ENCODE results near the gene TRIM51.
"Not testable (repeated sequence)": the region's sequence is repeated elsewhere in the genome, so short reads cannot be mapped to it uniquely, and the experiment has no call there.

Gene TRIM51

DNA sequence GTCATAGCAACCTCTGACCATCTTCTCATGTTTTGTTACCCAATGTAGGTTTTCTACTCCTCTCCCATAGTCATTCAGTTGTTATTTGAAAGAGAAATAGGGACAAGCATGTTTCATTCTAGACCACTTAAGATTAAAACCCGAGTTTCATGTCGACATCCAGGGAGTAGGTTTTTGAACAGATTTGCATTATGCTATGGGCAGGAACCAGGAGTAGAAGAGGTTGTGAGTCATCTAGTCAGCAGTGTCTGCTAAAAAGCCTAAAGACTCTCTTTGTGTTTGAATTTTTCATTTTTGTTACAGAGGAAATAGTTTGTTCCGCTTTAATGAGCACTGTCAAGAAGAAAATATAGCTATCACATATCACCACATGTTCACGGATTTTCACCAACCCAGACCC is 1.9 kb downstream of the TRIM51 start:
- not testable (repeated sequence) for H3K27me3 ChIP-seq; H3K36me3 ChIP-seq; H3K4me3 ChIP-seq (ENCODE audit: low read depth in 1 of 2, low read length in 1 of 2); H3K4me1 ChIP-seq (ENCODE audit: control insufficient read depth in 1 of 2, insufficient read depth in 1 of 2, low read depth in 1 of 2, low read length in 1 of 2); H3K9me3 ChIP-seq; H3K27ac ChIP-seq

DNA sequence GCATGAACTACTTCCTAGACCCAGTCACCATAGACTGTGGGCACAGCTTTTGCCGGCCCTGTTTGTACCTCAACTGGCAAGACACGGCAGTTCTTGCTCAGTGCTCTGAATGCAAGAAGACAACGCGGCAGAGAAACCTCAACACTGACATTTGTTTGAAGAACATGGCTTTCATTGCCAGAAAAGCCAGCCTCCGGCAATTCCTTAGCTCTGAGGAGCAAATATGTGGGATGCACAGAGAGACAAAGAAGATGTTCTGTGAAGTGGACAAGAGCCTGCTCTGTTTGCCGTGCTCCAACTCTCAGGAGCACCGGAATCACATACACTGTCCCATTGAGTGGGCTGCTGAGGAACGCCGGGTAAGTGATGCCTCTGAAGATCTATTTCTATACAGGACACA is 2.4 kb downstream of the TRIM51 start:
- H3K4me1 ChIP-seq (ENCODE audit: control insufficient read depth in 1 of 2, insufficient read depth in 1 of 2, low read depth in 1 of 2, low read length in 1 of 2); H3K9me3 ChIP-seq: not testable (repeated sequence)

DNA sequence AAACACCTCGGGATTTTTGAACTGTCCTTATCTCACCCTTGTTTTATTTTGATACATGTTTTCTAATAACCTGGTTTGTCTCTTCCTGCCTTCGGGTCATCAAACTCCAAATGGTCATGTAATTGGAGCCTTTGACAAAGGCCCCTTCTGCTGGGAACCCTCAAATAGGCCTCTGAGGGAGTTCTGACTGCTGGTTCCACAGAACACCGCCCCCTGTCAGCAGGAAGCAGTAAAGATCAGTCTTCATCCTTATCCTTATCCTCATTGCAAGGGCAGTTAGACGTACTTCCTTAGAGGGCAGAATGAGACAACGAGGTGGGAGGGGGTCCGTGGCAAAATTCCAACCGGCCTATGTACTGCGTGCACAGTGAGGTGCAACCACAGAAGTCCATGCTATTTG is 12.1 kb downstream of the TRIM51 start:
- Histone ChIP-seq H3K9me3 (no peaks in the 10 kb centered on the region), H3K4me1 (ENCODE audit: control insufficient read depth in 1 of 2, insufficient read depth in 1 of 2, low read depth in 1 of 2, low read length in 1 of 2) (no peaks in the 10 kb centered on the region), H3K36me3 (no peaks in the 10 kb centered on the region), H3K4me3 (ENCODE audit: low read depth in 1 of 2, low read length in 1 of 2) (no peak overlapping the region), H3K27me3 (no peaks in the 10 kb centered on the region), H3K27ac (no peak overlapping the region)
- TF ChIP-seq, protein P1, sequence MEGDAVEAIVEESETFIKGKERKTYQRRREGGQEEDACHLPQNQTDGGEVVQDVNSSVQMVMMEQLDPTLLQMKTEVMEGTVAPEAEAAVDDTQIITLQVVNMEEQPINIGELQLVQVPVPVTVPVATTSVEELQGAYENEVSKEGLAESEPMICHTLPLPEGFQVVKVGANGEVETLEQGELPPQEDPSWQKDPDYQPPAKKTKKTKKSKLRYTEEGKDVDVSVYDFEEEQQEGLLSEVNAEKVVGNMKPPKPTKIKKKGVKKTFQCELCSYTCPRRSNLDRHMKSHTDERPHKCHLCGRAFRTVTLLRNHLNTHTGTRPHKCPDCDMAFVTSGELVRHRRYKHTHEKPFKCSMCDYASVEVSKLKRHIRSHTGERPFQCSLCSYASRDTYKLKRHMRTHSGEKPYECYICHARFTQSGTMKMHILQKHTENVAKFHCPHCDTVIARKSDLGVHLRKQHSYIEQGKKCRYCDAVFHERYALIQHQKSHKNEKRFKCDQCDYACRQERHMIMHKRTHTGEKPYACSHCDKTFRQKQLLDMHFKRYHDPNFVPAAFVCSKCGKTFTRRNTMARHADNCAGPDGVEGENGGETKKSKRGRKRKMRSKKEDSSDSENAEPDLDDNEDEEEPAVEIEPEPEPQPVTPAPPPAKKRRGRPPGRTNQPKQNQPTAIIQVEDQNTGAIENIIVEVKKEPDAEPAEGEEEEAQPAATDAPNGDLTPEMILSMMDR (IDR thresholded peaks at IDR 0.05): no peak

More for the DNA sequence above, 2.4 kb downstream of the TRIM51 start:
- not testable (repeated sequence) for H3K36me3 ChIP-seq; H3K27ac ChIP-seq; H3K27me3 ChIP-seq; H3K4me3 ChIP-seq (ENCODE audit: low read depth in 1 of 2, low read length in 1 of 2)

DNA sequence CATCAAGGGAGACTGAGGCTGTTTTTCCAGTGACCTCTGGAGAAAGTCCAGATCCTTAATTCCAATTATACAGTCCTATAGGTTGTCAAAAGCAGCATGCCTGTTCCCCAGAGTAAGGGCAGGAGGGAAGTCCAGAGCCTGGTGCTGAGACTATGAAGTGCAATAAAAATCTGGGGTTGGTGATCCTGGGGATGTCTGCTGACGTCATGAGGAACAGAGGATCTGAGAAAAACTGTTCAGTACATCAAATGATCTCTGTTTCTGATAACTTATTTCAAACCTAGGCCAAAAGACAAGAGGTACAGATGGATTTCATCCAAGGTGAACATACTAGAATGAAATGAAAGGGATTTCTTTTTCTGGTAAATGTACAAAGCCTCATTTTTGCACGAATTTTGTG is 19.2 kb downstream of the TRIM51 start:
- Histone ChIP-seq H3K9me3 (no peaks in the 10 kb centered on the region), H3K36me3 (no peaks in the 10 kb centered on the region), H3K27ac (no peak overlapping the region), H3K4me1 (ENCODE audit: control insufficient read depth in 1 of 2, insufficient read depth in 1 of 2, low read depth in 1 of 2, low read length in 1 of 2) (no peaks in the 10 kb centered on the region), H3K4me3 (ENCODE audit: low read depth in 1 of 2, low read length in 1 of 2) (no peak overlapping the region), H3K27me3 (no peaks in the 10 kb centered on the region)
- TF ChIP-seq, protein P1 (IDR thresholded peaks at IDR 0.05): no peak

DNA sequence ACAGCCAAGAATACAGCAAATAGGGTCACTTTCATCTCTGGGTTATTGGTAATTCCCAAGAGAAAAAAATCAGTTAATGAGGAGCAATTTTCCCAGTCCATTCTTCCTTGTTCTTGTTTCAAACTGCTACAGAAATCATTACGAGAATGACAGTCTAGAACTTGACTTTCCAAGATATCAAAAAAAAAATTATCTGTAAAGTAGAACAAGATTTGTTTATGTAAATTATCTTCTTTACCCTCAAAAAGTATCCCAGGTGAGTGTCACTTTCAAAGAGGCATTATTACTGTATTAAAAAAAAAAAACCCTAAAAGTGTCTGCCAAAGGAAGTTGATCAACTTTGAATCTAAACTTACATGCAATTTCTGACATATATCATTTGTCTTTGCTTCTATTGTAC is 31.4 kb downstream of the TRIM51 start, which contains the start of gene OR5W2:
TSS of gene OR5W2 (minus strand) at position 101 of the 400 bp plus-strand sequence. CDS start at position 101, 0 bp downstream.
- no peak within 1 kb of the TSS for H3K27ac ChIP-seq
- no peaks in the 10 kb centered on the region for H3K36me3 ChIP-seq
- no peak within 1 kb of the TSS for H3K4me3 ChIP-seq (ENCODE audit: low read depth in 1 of 2, low read length in 1 of 2)
- no peaks in the 10 kb centered on the region for H3K27me3 ChIP-seq
- H3K9me3 ChIP-seq: no peaks in the 10 kb centered on the region
- H3K4me1 ChIP-seq (ENCODE audit: control insufficient read depth in 1 of 2, insufficient read depth in 1 of 2, low read depth in 1 of 2, low read length in 1 of 2): no peaks in the 10 kb centered on the region
- TF ChIP-seq, protein P1 (IDR thresholded peaks at IDR 0.05): no peak

DNA sequence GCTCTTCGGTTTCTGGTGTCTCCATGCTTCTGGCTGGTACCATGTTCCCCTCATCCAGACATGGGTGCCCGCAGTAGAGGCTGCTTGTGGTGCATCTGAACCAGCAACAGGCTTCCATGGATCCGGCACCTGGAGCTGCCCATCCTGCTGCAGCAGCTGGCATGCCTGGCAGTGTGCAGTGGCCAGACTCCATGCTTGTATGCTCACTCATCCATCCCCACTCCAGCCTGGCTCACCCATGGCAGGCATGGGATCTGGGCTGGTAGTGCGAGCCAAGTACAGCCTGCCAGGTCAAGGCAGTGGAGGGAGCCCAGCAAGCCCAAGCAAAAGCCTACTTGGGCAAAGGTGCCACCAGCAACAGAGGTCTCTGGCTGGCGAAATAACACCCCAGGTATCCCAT is 37.4 kb downstream of the TRIM51 start:
- Histone ChIP-seq H3K27ac (no peak overlapping the region), H3K9me3 (no peaks in the 10 kb centered on the region), H3K27me3 (no peaks in the 10 kb centered on the region), H3K4me3 (ENCODE audit: low read depth in 1 of 2, low read length in 1 of 2) (no peak overlapping the region), H3K4me1 (ENCODE audit: control insufficient read depth in 1 of 2, insufficient read depth in 1 of 2, low read depth in 1 of 2, low read length in 1 of 2) (no peaks in the 10 kb centered on the region), H3K36me3 (no peaks in the 10 kb centered on the region)
- TF ChIP-seq, protein P1 (IDR thresholded peaks at IDR 0.05): no peak

DNA sequence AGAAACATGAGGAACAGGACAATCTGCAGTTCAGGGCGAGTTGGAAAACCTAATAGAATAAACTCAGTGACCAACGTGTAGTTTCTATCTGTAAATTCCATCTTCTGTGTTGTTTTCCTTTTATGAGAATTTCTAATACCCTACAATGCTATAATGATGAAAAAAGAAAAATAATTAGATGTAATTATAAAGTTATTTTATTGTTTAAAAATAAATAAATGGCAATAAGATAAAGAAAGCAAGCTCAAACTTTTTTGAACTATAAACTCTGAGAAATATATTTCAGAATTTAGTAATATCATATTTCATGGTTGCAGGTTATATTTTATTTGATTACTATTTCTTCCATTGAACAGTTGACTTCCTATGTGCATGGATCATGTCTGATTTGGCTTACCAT is 53.2 kb downstream of the TRIM51 start, which contains the start of gene OR5I1:
TSS of gene OR5I1 (minus strand) at position 101 of the 400 bp plus-strand sequence. CDS start at position 101, 0 bp downstream.
- H3K4me3 ChIP-seq (ENCODE audit: low read depth in 1 of 2, low read length in 1 of 2): no peak within 1 kb of the TSS
- H3K4me1 ChIP-seq (ENCODE audit: control insufficient read depth in 1 of 2, insufficient read depth in 1 of 2, low read depth in 1 of 2, low read length in 1 of 2): no peaks in the 10 kb centered on the region
- no peaks in the 10 kb centered on the region for H3K36me3 ChIP-seq
- TF ChIP-seq, protein P1 (IDR thresholded peaks at IDR 0.05): no peak
- no peaks in the 10 kb centered on the region for H3K27me3 ChIP-seq
- H3K9me3 ChIP-seq: no peaks in the 10 kb centered on the region
- H3K27ac ChIP-seq: no peak within 1 kb of the TSS
